ENCODE data around the gene FAM222B.
A peak's percentile ranks its signal among the peaks of the same experiment; 100 is the strongest.
"Not testable (repeated sequence)": the region's sequence is repeated elsewhere in the genome, so short reads cannot be mapped to it uniquely, and the experiment has no call there.

FAM222B gene

GRCh38 chr17:28867276-28867675, 24.7 kb upstream of the FAM222B start:
- FAIRE-seq: no peak

GRCh38 chr17:28865946-28866752, 23.6 kb upstream of the FAM222B start:
- no peak for FAIRE-seq

GRCh38 chr17:28864991-28865849, 22.6 kb upstream of the FAM222B start:
- FAIRE-seq: no peak

- FAIRE-seq: no peak
Measured at GRCh38 chr17:28863953-28864352, 21.4 kb upstream of the FAM222B start.

- FAIRE-seq: no peak
Measured at GRCh38 chr17:28862561-28862960, 20.0 kb upstream of the FAM222B start.

- FAIRE-seq: no peak
Measured at GRCh38 chr17:28861393-28862203, 19.0 kb upstream of the FAM222B start.

GRCh38 chr17:28860363-28860808, 17.8 kb upstream of the FAM222B start:
- FAIRE-seq: no peak

GRCh38 chr17:28858801-28859355, 16.3 kb upstream of the FAM222B start:
- FAIRE-seq: no peak

GRCh38 chr17:28857905-28858800, 15.6 kb upstream of the FAM222B start:
- FAIRE-seq: no peak

- FAIRE-seq: no peak
Measured at GRCh38 chr17:28856028-28856574, 13.5 kb upstream of the FAM222B start.

GRCh38 chr17:28855336-28855679, 12.7 kb upstream of the FAM222B start:
- FAIRE-seq: no peak

GRCh38 chr17:28854457-28855335, 12.1 kb upstream of the FAM222B start, which contains the start of gene ERAL1:
TSS of gene ERAL1 (plus strand) at chr17:28855016. CDS start at chr17:28855035, 19 bp downstream.
- FAIRE-seq: peak; percentile 93

- FAIRE-seq: no peak
Measured at GRCh38 chr17:28853295-28853694, 10.7 kb upstream of the FAM222B start.

- FAIRE-seq: no peak
Measured at GRCh38 chr17:28849281-28849680, 6.7 kb upstream of the FAM222B start.

- FAIRE-seq: not testable (repeated sequence)
Measured at GRCh38 chr17:28848667-28849066, 6.1 kb upstream of the FAM222B start.

GRCh38 chr17:28846699-28847098, 4.1 kb upstream of the FAM222B start:
- FAIRE-seq: not testable (repeated sequence)

GRCh38 chr17:28846231-28846630, 3.6 kb upstream of the FAM222B start:
- FAIRE-seq: no peak

- FAIRE-seq: no peak
Measured at GRCh38 chr17:28843816-28844148, 1.2 kb upstream of the FAM222B start.

GRCh38 chr17:28841901-28842281, 699 bp downstream of the FAM222B start:
- FAIRE-seq: no peak

GRCh38 chr17:28839221-28839620, 3.4 kb downstream of the FAM222B start:
- FAIRE-seq: no peak

Data from G401.6 (cell line).